GM21825 (cell line): ENCODE data around the gene FNDC3B.
A peak's percentile ranks its signal among the peaks of the same experiment; 100 is the strongest.

ENCODE experiments used
- ATAC-seq: cut with Tn5 transposase; IDR thresholded peaks from one replicate; pipeline ENCODE4 v1.9.1; 2021; ENCODE audit warnings: mild to moderate bottlenecking, moderate library complexity; ENCODE audit not compliant: unreplicated experiment

FNDC3B gene

GRCh38 chr3:172300862-172301261, 261.5 kb downstream of the FNDC3B start:
- ATAC-seq = no peak

GRCh38 chr3:172302203-172302602, 262.8 kb downstream of the FNDC3B start:
- no peak for ATAC-seq

- ATAC-seq = no peak
Measured at GRCh38 chr3:172303181-172303580, 263.8 kb downstream of the FNDC3B start.

- no peak for ATAC-seq
Measured at GRCh38 chr3:172303941-172304558, 264.7 kb downstream of the FNDC3B start.

GRCh38 chr3:172305552-172305951, 266.2 kb downstream of the FNDC3B start:
- no peak for ATAC-seq

- no peak for ATAC-seq
Measured at GRCh38 chr3:172305974-172306373, 266.6 kb downstream of the FNDC3B start.

- no peak for ATAC-seq
Measured at GRCh38 chr3:172307141-172307560, 267.8 kb downstream of the FNDC3B start.

- no peak for ATAC-seq
Measured at GRCh38 chr3:172309059-172309458, 269.7 kb downstream of the FNDC3B start.

- no peak for ATAC-seq
Measured at GRCh38 chr3:172309741-172310427, 270.5 kb downstream of the FNDC3B start.

GRCh38 chr3:172310428-172310760, 271.0 kb downstream of the FNDC3B start:
- ATAC-seq = no peak

- no peak for ATAC-seq
Measured at GRCh38 chr3:172311217-172311616, 271.8 kb downstream of the FNDC3B start.

GRCh38 chr3:172312001-172312400, 272.6 kb downstream of the FNDC3B start:
- no peak for ATAC-seq

- no peak for ATAC-seq
Measured at GRCh38 chr3:172312711-172313110, 273.3 kb downstream of the FNDC3B start.

GRCh38 chr3:172313671-172314070, 274.3 kb downstream of the FNDC3B start:
- ATAC-seq = no peak

GRCh38 chr3:172314591-172315160, 275.3 kb downstream of the FNDC3B start:
- ATAC-seq = no peak

- no peak for ATAC-seq
Measured at GRCh38 chr3:172315401-172316091, 276.2 kb downstream of the FNDC3B start.

- no peak for ATAC-seq
Measured at GRCh38 chr3:172316758-172317157, 277.4 kb downstream of the FNDC3B start.

GRCh38 chr3:172317481-172317880, 278.1 kb downstream of the FNDC3B start:
- ATAC-seq = no peak

GRCh38 chr3:172317984-172318383, 278.6 kb downstream of the FNDC3B start:
- peak; percentile 60 for ATAC-seq

GRCh38 chr3:172319595-172319994, 280.2 kb downstream of the FNDC3B start:
- no peak for ATAC-seq

GRCh38 chr3:172320468-172320867, 281.1 kb downstream of the FNDC3B start:
- no peak for ATAC-seq

GRCh38 chr3:172321035-172321434, 281.7 kb downstream of the FNDC3B start:
- peak; percentile 37 for ATAC-seq
